Measurements from ENCODE around the gene NBPF9. TPM values are rescaled to one million over a fixed set of nuclear protein-coding genes. Genes with fewer than 3 reads are reported as not detected.
"Not testable (repeated sequence)": the region's sequence is repeated elsewhere in the genome, so short reads cannot be mapped to it uniquely, and the experiment has no call there.

The NBPF9 gene
- 10 to 100 TPM; 19.0 to 21.6 TPM for total RNA-seq

GRCh38 chr1:149103109-149104081 lies at the start of gene NBPF9:
TSS of gene NBPF9 (minus strand) at chr1:149103551. CDS start at chr1:149082139, 21,412 bp downstream.
- H3K9me3 Mint-ChIP-seq (ENCODE audit: low read depth); CTCF ChIA-PET; H3K36me3 Mint-ChIP-seq (ENCODE audit: low read depth); H3K27me3 Mint-ChIP-seq; intact Hi-C loops (cut with DNase I, micrococcal nuclease); H3K4me1 Mint-ChIP-seq; POLR2A ChIA-PET: not testable (repeated sequence)
- H3K27ac Mint-ChIP-seq, result peak within 1 kb of the TSS; percentile 98
- peak within 1 kb of the TSS; percentile 97 for H3K4me3 Mint-ChIP-seq
- ATAC-seq, result peak; percentile 95
- DNase-seq, result peak; percentile 60

- CTCF ChIA-PET; intact Hi-C loops (cut with DNase I, micrococcal nuclease); POLR2A ChIA-PET; H3K9me3 Mint-ChIP-seq (ENCODE audit: low read depth); H3K4me1 Mint-ChIP-seq; H3K4me3 Mint-ChIP-seq; H3K27me3 Mint-ChIP-seq; ATAC-seq; H3K36me3 Mint-ChIP-seq (ENCODE audit: low read depth); H3K27ac Mint-ChIP-seq; DNase-seq: not testable (repeated sequence)
These were observed 46.6 kb upstream of the NBPF9 start for GRCh38 chr1:149149909-149150308.

GRCh38 chr1:149137585-149137984 lies 34.2 kb upstream of the NBPF9 start:
- H3K9me3 Mint-ChIP-seq (ENCODE audit: low read depth); POLR2A ChIA-PET; H3K27ac Mint-ChIP-seq; H3K36me3 Mint-ChIP-seq (ENCODE audit: low read depth); intact Hi-C loops (cut with DNase I, micrococcal nuclease); H3K4me1 Mint-ChIP-seq; DNase-seq; H3K4me3 Mint-ChIP-seq; CTCF ChIA-PET; ATAC-seq; H3K27me3 Mint-ChIP-seq: not testable (repeated sequence)

GRCh38 chr1:149130938-149131337 lies 27.6 kb upstream of the NBPF9 start:
- POLR2A ChIA-PET; intact Hi-C loops (cut with DNase I, micrococcal nuclease); H3K36me3 Mint-ChIP-seq (ENCODE audit: low read depth); DNase-seq; H3K4me3 Mint-ChIP-seq; H3K27ac Mint-ChIP-seq; CTCF ChIA-PET; H3K9me3 Mint-ChIP-seq (ENCODE audit: low read depth); H3K4me1 Mint-ChIP-seq; H3K27me3 Mint-ChIP-seq; ATAC-seq: not testable (repeated sequence)

- intact Hi-C loops (cut with DNase I, micrococcal nuclease); H3K27me3 Mint-ChIP-seq; H3K36me3 Mint-ChIP-seq (ENCODE audit: low read depth); POLR2A ChIA-PET; H3K4me3 Mint-ChIP-seq; H3K27ac Mint-ChIP-seq; CTCF ChIA-PET; H3K4me1 Mint-ChIP-seq; ATAC-seq; H3K9me3 Mint-ChIP-seq (ENCODE audit: low read depth); DNase-seq: not testable (repeated sequence)
These were observed 25.9 kb upstream of the NBPF9 start for GRCh38 chr1:149129245-149129644.

- H3K27me3 Mint-ChIP-seq; CTCF ChIA-PET; DNase-seq; ATAC-seq; H3K9me3 Mint-ChIP-seq (ENCODE audit: low read depth); H3K36me3 Mint-ChIP-seq (ENCODE audit: low read depth); H3K4me3 Mint-ChIP-seq; H3K27ac Mint-ChIP-seq; intact Hi-C loops (cut with DNase I, micrococcal nuclease); POLR2A ChIA-PET; H3K4me1 Mint-ChIP-seq: not testable (repeated sequence)
These were observed 23.3 kb upstream of the NBPF9 start for GRCh38 chr1:149126555-149127145.

GRCh38 chr1:149123948-149124926 lies 20.9 kb upstream of the NBPF9 start:
- H3K4me1 Mint-ChIP-seq; H3K27me3 Mint-ChIP-seq; POLR2A ChIA-PET; ATAC-seq; H3K4me3 Mint-ChIP-seq; H3K9me3 Mint-ChIP-seq (ENCODE audit: low read depth); H3K36me3 Mint-ChIP-seq (ENCODE audit: low read depth); H3K27ac Mint-ChIP-seq; CTCF ChIA-PET; intact Hi-C loops (cut with DNase I, micrococcal nuclease): not testable (repeated sequence)
- DNase-seq, result peak; percentile 19

- H3K9me3 Mint-ChIP-seq (ENCODE audit: low read depth); ATAC-seq; H3K36me3 Mint-ChIP-seq (ENCODE audit: low read depth); H3K27ac Mint-ChIP-seq; DNase-seq; H3K27me3 Mint-ChIP-seq; POLR2A ChIA-PET; intact Hi-C loops (cut with DNase I, micrococcal nuclease); H3K4me1 Mint-ChIP-seq; CTCF ChIA-PET; H3K4me3 Mint-ChIP-seq: not testable (repeated sequence)
These were observed 9.5 kb upstream of the NBPF9 start for GRCh38 chr1:149112828-149113227.

- H3K27me3 Mint-ChIP-seq; DNase-seq; intact Hi-C loops (cut with DNase I, micrococcal nuclease); POLR2A ChIA-PET; H3K4me3 Mint-ChIP-seq; H3K9me3 Mint-ChIP-seq (ENCODE audit: low read depth); H3K27ac Mint-ChIP-seq; H3K4me1 Mint-ChIP-seq; H3K36me3 Mint-ChIP-seq (ENCODE audit: low read depth); ATAC-seq; CTCF ChIA-PET: not testable (repeated sequence)
These were observed 7.0 kb upstream of the NBPF9 start for GRCh38 chr1:149110343-149110742.

- Mint-ChIP-seq H3K27ac (peak overlapping the region; percentile 55), H3K4me3 (peak overlapping the region; percentile 68)
- H3K36me3 Mint-ChIP-seq (ENCODE audit: low read depth); intact Hi-C loops (cut with DNase I, micrococcal nuclease); POLR2A ChIA-PET; H3K9me3 Mint-ChIP-seq (ENCODE audit: low read depth); CTCF ChIA-PET; H3K4me1 Mint-ChIP-seq; H3K27me3 Mint-ChIP-seq: not testable (repeated sequence)
- peak; percentile 57 for ATAC-seq
- peak; percentile 49 for DNase-seq
These were observed 777 bp downstream of the NBPF9 start for GRCh38 chr1:149102574-149102973.

GRCh38 chr1:149098276-149098675 lies 5.1 kb downstream of the NBPF9 start:
- POLR2A ChIA-PET; H3K4me1 Mint-ChIP-seq; ATAC-seq; CTCF ChIA-PET; H3K27ac Mint-ChIP-seq; DNase-seq; H3K9me3 Mint-ChIP-seq (ENCODE audit: low read depth); H3K4me3 Mint-ChIP-seq; H3K27me3 Mint-ChIP-seq; intact Hi-C loops (cut with DNase I, micrococcal nuclease); H3K36me3 Mint-ChIP-seq (ENCODE audit: low read depth): not testable (repeated sequence)
